ENCODE data around the gene SLC2A13.

GRCh38 chr12:40054555-40055227, 51.2 kb downstream of the SLC2A13 start:
- TF ChIP-seq, protein P1, sequence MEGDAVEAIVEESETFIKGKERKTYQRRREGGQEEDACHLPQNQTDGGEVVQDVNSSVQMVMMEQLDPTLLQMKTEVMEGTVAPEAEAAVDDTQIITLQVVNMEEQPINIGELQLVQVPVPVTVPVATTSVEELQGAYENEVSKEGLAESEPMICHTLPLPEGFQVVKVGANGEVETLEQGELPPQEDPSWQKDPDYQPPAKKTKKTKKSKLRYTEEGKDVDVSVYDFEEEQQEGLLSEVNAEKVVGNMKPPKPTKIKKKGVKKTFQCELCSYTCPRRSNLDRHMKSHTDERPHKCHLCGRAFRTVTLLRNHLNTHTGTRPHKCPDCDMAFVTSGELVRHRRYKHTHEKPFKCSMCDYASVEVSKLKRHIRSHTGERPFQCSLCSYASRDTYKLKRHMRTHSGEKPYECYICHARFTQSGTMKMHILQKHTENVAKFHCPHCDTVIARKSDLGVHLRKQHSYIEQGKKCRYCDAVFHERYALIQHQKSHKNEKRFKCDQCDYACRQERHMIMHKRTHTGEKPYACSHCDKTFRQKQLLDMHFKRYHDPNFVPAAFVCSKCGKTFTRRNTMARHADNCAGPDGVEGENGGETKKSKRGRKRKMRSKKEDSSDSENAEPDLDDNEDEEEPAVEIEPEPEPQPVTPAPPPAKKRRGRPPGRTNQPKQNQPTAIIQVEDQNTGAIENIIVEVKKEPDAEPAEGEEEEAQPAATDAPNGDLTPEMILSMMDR (IDR thresholded peaks at IDR 0.05), result no peak
- TF ChIP-seq POLR2A (IDR thresholded peaks at IDR 0.05), result no peak
